ENCODE results near the gene FOXS1. TPM values are rescaled to one million over a fixed set of nuclear protein-coding genes. Genes with fewer than 3 reads are reported as not detected.

FOXS1 gene
- polyA plus RNA-seq, 3 donors, result not detected

- DNase-seq, result no peak
- WGBS (ENCODE audit: insufficient coverage), result 90% methylated on average over 2 of the region's 5 CpGs
- H3K79me2 ChIP-seq (ENCODE audit: insufficient read depth, low read length), result no peaks in the 10 kb centered on the region
- Mint-ChIP-seq H3K36me3 (peaks cover 0 to 3% of the 10 kb centered on the region in 2 donors), H3K27me3 (ENCODE audit: low read depth in 3 of 3) (peaks cover 35 to 39% (median 35%) of the 10 kb centered on the region in 3 donors), H3K27ac (no peak overlapping the region), H3K4me3 (peak overlapping the region in 1 of 2 donors; percentile 28), H3K9me3 (peaks cover 0 to 9% (median 0%) of the 10 kb centered on the region in 7 donors), H3K4me1 (peaks cover 16% of the 10 kb centered on the region)
- H3K36me3 ChIP-seq (replicated peaks in 1 of 2; ENCODE audit: control insufficient read depth in 1 of 2, insufficient read depth in 2 of 2, low read length in 2 of 2), result no peaks in the 10 kb centered on the region
- H3K9me3 ChIP-seq (replicated peaks in 1 of 2; ENCODE audit: control insufficient read depth in 1 of 2, insufficient read depth in 1 of 2, low read length in 2 of 2), result peaks cover 0 to 7% of the 10 kb centered on the region in 2 donors
- H3K27ac ChIP-seq (ENCODE audit: low read depth in 1 of 2, low read length in 2 of 2), result no peak overlapping the region
- no peak overlapping the region for H3K4me2 ChIP-seq (replicated peaks; ENCODE audit: extremely low read depth, low read length, poor library complexity, severe bottlenecking)
- H3K4me3 ChIP-seq (replicated peaks in 1 of 3; ENCODE audit: low read depth in 2 of 3, low read length in 3 of 3), result no peak overlapping the region
- intact Hi-C loops (cut with micrococcal nuclease), result loop anchor here in 1 of 2 donors (10.0 kb wide), 1 partner anchor 235 kb away; no protein-coding TSS in a partner anchor
- peaks cover 24 to 33% of the 10 kb centered on the region in 2 donors for H3K27me3 ChIP-seq (ENCODE audit: control insufficient read depth in 2 of 2, insufficient read depth in 2 of 2, low read length in 2 of 2)
- peaks cover 11 to 22% of the 10 kb centered on the region in 2 donors for H3K4me1 ChIP-seq (ENCODE audit: control insufficient read depth in 1 of 2, insufficient read depth in 2 of 2, low read length in 2 of 2)
- H2AFZ ChIP-seq (ENCODE audit: insufficient read depth, low read depth, low read length, poor library complexity, severe bottlenecking), result no peak overlapping the region
- no peaks in the 10 kb centered on the region for H4K20me1 ChIP-seq (ENCODE audit: insufficient read depth, low read length)
- H3K9ac ChIP-seq (ENCODE audit: insufficient read depth, low read length, poor library complexity, severe bottlenecking), result no peak overlapping the region
- no peak for TF ChIP-seq CTCF (IDR thresholded peaks at IDR 0.05)
These were observed 14.0 kb upstream of the FOXS1 start for GRCh38 chr20:31859266-31859997.

- Histone ChIP-seq H2AFZ (ENCODE audit: insufficient read depth, low read depth, low read length, poor library complexity, severe bottlenecking) (no peak overlapping the region), H3K27ac (ENCODE audit: low read depth in 1 of 2, low read length in 2 of 2) (no peak overlapping the region), H3K9me3 (replicated peaks in 1 of 2; ENCODE audit: control insufficient read depth in 1 of 2, insufficient read depth in 1 of 2, low read length in 2 of 2) (peaks cover 0 to 7% of the 10 kb centered on the region in 2 donors), H3K4me2 (replicated peaks; ENCODE audit: extremely low read depth, low read length, poor library complexity, severe bottlenecking) (no peak overlapping the region), H3K4me3 (replicated peaks in 1 of 3; ENCODE audit: low read depth in 2 of 3, low read length in 3 of 3) (no peak overlapping the region), H3K4me1 (ENCODE audit: control insufficient read depth in 1 of 2, insufficient read depth in 2 of 2, low read length in 2 of 2) (peaks cover 11 to 22% of the 10 kb centered on the region in 2 donors), H3K36me3 (replicated peaks in 1 of 2; ENCODE audit: control insufficient read depth in 1 of 2, insufficient read depth in 2 of 2, low read length in 2 of 2) (no peaks in the 10 kb centered on the region), H4K20me1 (ENCODE audit: insufficient read depth, low read length) (no peaks in the 10 kb centered on the region), H3K9ac (ENCODE audit: insufficient read depth, low read length, poor library complexity, severe bottlenecking) (no peak overlapping the region), H3K79me2 (ENCODE audit: insufficient read depth, low read length) (no peaks in the 10 kb centered on the region), H3K27me3 (ENCODE audit: control insufficient read depth in 2 of 2, insufficient read depth in 2 of 2, low read length in 2 of 2) (peaks cover 24 to 33% of the 10 kb centered on the region in 2 donors)
- no peak overlapping the region for H3K4me3 Mint-ChIP-seq
- WGBS (ENCODE audit: insufficient coverage), result 0% methylated on average over 1 of the region's 3 CpGs
- H3K27ac Mint-ChIP-seq, result no peak overlapping the region
- peaks cover 35 to 39% (median 36%) of the 10 kb centered on the region in 3 donors for H3K27me3 Mint-ChIP-seq (ENCODE audit: low read depth in 3 of 3)
- peaks cover 16% of the 10 kb centered on the region for H3K4me1 Mint-ChIP-seq
- no peak for TF ChIP-seq CTCF (IDR thresholded peaks at IDR 0.05)
- intact Hi-C loops (cut with micrococcal nuclease), result loop anchor here in 1 of 2 donors (10.0 kb wide), 1 partner anchor 236 kb away; no protein-coding TSS in a partner anchor
- H3K9me3 Mint-ChIP-seq, result peaks cover 0 to 9% (median 0%) of the 10 kb centered on the region in 7 donors
- DNase-seq, result no peak
- peaks cover 0 to 3% of the 10 kb centered on the region in 2 donors for H3K36me3 Mint-ChIP-seq
These were observed 13.3 kb upstream of the FOXS1 start for GRCh38 chr20:31858760-31859083.

Data from CD14-positive monocyte (primary cell).